Dendritic cell treated with granulocyte-macrophage colony-stimulating factor and Interleukin-4, amounts not matched to agents 40 ng/mL and 50 ng/mL, for 4 days (primary cell): ENCODE results near the gene GNPTG.

ENCODE experiments used
- H3K27ac Mint-ChIP-seq: one replicate; pipeline ENCODE4 v1.8.0; 2022; ENCODE audit warnings: mild to moderate bottlenecking, mixed read lengths
- H3K27me3 Mint-ChIP-seq: one replicate; pipeline ENCODE4 v1.8.0; 2022; ENCODE audit warnings: mild to moderate bottlenecking, mixed read lengths
- H3K36me3 Mint-ChIP-seq: one replicate; pipeline ENCODE4 v1.8.0; 2022; ENCODE audit warnings: low read depth, mixed read lengths
- H3K4me1 Mint-ChIP-seq: one replicate; pipeline ENCODE4 v1.8.0; 2022; ENCODE audit warnings: low read depth, mixed read lengths
- H3K4me3 Mint-ChIP-seq: one replicate; pipeline ENCODE4 v1.8.0; 2022; ENCODE audit warnings: mild to moderate bottlenecking, moderate library complexity, mixed read lengths
- H3K9me3 Mint-ChIP-seq: one replicate; pipeline ENCODE4 v1.8.0; 2022; ENCODE audit warnings: mixed read lengths
- intact Hi-C: fragments of 100-400 bp; cut with micrococcal nuclease; formaldehyde crosslinking; loops from one replicate; pipeline ENCODE4 v1.15.0; 2022

GNPTG gene

DNA sequence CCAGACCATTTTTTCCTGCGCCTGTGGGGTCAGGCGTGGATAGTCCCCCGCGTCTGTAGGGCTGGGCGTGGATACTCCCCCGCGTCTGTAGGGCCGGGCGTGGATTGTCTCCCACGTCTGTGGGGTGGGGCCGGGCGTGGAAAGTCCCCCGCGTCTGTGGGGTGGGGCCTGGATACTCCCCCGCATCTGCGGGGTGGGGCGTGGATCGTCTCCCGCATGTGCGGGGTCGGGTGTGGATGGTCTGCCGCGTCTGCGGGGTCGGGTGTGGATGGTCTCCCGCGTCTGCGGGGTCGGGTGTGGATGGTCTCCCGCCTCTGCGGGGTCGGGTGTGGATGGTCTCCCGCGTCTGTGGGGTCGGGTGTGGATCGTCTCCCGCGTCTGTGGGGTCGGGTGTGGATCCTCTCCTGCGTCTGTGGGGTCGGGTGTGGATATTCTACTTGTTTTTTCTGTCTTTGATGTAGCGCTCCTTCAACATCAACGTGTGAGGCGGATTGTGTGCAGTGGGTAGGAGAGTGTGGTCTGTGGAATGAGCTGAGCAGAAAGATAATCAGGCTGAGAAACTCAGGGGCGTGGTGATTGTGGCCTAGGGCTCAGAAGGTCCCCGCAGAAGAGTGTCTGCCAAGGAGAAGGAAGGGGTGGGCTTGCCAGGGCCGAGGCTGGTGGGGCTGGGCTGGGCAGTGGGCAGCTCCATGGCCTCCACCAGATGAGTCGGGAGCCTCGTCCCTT lies 3.2 kb downstream of the GNPTG start:
- Mint-ChIP-seq H3K27me3 (no peaks in the 10 kb centered on the region), H3K9me3 (no peaks in the 10 kb centered on the region), H3K36me3 (peaks cover 69% of the 10 kb centered on the region), H3K4me3 (no peak overlapping the region), H3K27ac (peak overlapping the region; percentile 1), H3K4me1 (peaks cover 73% of the 10 kb centered on the region)
- intact Hi-C loops = loop anchor here (5.0 kb wide), 1 partner anchor 43 kb away; no protein-coding TSS in a partner anchor

DNA sequence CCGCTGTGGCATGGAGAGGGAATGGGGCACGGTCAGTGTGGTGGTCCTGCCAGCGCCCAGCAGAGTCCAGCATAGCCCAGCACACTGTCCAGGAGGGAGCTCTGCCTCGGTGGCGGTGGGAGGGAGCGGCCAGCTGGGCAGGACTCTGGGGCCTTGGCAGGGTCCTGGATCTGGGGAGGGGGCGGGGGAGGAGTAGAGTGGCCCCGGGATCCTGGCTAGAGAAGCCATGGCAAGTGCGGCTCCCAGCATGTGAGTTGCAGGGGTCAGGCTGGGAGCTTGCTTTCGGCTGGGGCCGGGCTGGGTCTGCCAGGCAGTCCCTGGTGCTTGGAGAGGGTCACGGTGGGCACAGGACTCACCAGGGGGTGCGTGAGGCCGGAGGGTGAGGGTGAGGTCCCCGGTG lies 3.9 kb downstream of the GNPTG start:
- H3K4me1 Mint-ChIP-seq = peaks cover 67% of the 10 kb centered on the region
- intact Hi-C loops = no loop called here
- peaks cover 69% of the 10 kb centered on the region for H3K36me3 Mint-ChIP-seq
- H3K9me3 Mint-ChIP-seq = no peaks in the 10 kb centered on the region
- H3K27ac Mint-ChIP-seq = peak overlapping the region; percentile 45
- no peaks in the 10 kb centered on the region for H3K27me3 Mint-ChIP-seq
- no peak overlapping the region for H3K4me3 Mint-ChIP-seq

DNA sequence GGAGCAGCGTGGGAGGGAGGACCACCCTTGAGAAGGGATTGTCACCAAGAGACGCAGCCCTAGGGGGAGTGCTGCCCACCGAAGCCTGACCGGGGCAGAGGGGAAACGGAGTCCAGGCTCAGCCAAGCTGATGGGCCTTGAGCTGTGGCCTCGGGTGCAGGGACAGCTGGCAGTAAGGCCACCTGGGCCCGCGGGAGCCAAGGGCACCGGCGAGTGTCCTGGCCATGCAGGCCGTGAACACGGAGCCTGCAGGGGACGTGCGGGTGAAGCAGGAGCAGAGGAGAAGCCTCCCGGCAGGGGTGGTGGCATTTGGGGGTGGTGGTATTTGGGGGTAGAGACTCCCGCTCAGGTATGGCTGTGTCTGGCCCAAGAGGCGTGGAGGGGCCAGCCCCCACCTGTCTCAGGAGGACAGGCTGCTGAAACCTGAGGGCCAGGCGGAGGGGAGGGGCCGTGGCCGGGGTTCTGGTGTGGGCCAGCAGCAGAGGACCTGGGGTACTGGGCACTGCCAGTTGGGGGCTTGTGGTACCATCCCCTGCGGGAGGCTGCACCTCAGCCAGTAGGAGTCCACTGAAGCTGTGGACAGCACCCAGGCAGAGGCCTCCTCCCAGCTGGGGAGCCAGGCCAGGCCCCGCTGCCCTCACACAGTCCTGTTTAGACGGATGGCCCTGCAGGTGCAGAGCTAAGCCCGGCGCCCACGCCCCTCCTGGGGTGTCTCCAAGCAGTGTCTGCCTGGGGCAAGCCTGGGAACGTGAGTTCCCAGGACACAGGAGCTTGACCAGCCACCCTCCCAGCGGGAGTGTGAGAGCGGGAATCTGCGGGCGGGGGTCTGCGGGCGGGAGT lies 4.5 kb downstream of the GNPTG start:
- intact Hi-C loops = no loop called here
- peaks cover 63% of the 10 kb centered on the region for H3K4me1 Mint-ChIP-seq
- H3K27me3 Mint-ChIP-seq = no peaks in the 10 kb centered on the region
- H3K27ac Mint-ChIP-seq = peak overlapping the region; percentile 45
- peaks cover 76% of the 10 kb centered on the region for H3K36me3 Mint-ChIP-seq
- H3K4me3 Mint-ChIP-seq = no peak overlapping the region
- H3K9me3 Mint-ChIP-seq = no peaks in the 10 kb centered on the region

DNA sequence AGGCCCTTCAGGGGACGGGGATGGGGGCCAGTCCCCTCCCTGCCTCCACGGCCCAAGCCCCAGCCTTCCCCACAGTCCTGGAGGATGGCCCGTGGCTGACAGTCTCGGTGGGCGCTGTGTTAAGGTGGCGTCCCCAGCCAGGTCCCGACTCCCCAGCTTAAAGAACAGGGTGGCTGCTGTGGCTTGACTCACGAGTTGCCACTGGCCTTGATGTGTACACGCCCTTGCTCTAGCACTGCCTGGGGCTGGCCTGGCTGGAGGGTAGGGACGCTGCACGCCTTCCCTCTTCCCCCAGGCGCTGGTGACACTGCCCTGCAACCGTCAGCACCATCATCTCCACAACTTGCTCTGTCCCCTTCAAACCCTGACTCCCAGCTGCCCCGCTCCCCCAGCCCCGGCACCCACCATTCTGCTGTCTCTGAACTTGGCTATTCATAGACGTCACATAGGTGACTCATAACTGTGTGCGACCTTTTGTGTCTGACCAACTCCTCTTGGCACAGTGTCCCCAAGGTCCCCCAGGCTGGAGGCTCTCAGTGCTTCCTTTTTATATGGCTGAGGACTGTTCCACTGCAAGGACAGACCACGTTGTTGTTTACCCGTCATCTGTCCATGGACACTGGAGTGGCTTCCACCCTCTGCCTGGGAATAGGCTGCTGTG lies 6.3 kb downstream of the GNPTG start:
- intact Hi-C loops = no loop called here
- peaks cover 61% of the 10 kb centered on the region for H3K4me1 Mint-ChIP-seq

DNA sequence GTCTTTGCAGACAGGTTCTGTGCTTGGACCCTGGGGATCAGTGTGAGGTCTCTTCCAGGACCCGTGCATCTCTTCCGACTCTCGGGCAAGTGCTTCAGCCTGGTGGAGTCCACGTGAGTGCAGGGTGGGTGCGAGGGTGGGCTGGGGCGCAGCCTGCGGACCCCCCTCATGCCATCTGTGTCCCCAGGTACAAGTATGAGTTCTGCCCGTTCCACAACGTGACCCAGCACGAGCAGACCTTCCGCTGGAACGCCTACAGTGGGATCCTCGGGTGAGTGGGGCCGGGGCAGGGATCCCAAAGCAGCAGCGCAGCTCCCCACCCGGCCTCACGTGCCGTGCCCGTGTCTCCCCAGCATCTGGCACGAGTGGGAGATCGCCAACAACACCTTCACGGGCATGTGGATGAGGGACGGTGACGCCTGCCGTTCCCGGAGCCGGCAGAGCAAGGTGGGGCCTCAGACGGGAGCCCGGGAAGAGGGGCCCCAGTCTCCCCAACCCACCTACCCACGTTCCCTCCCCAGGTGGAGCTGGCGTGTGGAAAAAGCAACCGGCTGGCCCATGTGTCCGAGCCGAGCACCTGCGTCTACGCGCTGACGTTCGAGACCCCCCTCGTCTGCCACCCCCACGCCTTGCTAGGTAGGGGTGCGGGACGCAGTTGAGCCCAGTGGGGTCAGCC lies 10.1 kb downstream of the GNPTG start:
- no peak overlapping the region for H3K27ac Mint-ChIP-seq
- H3K4me1 Mint-ChIP-seq = peaks cover 24% of the 10 kb centered on the region
- no peaks in the 10 kb centered on the region for H3K27me3 Mint-ChIP-seq
- peaks cover 92% of the 10 kb centered on the region for H3K36me3 Mint-ChIP-seq
- intact Hi-C loops = loop anchor here (10.0 kb wide), 1 partner anchor 53 kb away; the partner anchor contains the start of gene UNKL
- no peaks in the 10 kb centered on the region for H3K9me3 Mint-ChIP-seq
- H3K4me3 Mint-ChIP-seq = no peak overlapping the region

More for the DNA sequence above, 6.3 kb downstream of the GNPTG start:
- Mint-ChIP-seq H3K9me3 (no peaks in the 10 kb centered on the region), H3K4me3 (no peak overlapping the region), H3K36me3 (peaks cover 87% of the 10 kb centered on the region), H3K27me3 (no peaks in the 10 kb centered on the region), H3K27ac (no peak overlapping the region)

DNA sequence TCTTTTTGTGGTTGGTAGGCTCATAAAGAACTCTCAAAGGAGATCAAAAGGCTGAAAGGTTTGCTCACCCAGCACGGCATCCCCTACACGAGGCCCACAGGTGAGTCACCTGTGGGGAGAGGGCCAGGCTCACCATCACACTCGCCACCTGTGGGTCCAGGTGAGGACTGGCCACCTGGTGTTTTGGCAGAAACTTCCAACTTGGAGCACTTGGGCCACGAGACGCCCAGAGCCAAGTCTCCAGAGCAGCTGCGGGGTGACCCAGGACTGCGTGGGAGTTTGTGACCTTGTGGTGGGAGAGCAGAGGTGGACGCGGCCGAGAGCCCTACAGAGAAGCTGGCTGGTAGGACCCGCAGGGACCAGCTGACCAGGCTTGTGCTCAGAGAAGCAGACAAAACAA lies 11.1 kb downstream of the GNPTG start:
- intact Hi-C loops = loop anchor here (10.0 kb wide), 1 partner anchor 52 kb away; the partner anchor contains the start of gene UNKL
- Mint-ChIP-seq H3K27ac (no peak overlapping the region), H3K9me3 (no peaks in the 10 kb centered on the region), H3K36me3 (peaks cover 97% of the 10 kb centered on the region), H3K27me3 (no peaks in the 10 kb centered on the region), H3K4me1 (peaks cover 17% of the 10 kb centered on the region), H3K4me3 (no peak overlapping the region)

DNA sequence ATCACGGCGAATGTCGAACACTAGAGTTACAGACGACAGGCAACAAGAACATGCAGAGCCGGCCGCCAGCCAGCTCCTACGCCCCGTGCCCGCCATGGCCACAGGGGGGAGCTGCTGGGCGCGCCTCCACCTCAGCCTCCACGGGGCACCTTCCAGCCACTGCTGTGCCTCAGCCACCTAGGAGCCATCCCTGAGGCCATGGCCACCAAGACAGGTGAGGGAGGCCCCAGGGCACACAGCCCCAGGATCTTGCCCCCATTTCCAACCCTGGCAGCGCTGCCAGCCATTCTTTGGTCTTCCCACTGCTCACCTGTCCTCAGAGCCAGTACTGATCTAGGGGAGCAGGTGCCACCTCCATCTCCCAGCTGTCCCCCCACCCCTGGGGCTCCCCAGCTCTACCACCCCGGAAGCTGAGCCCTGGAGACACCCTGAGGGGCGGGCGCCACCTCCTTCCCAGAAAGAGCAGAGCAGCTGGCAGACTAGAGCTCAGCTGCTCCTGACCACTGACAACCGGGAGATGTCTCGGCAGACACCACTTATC lies 11.8 kb downstream of the GNPTG start:
- Mint-ChIP-seq H3K9me3 (no peaks in the 10 kb centered on the region), H3K4me1 (peaks cover 12% of the 10 kb centered on the region), H3K4me3 (no peak overlapping the region), H3K27me3 (no peaks in the 10 kb centered on the region), H3K36me3 (peaks cover 99% of the 10 kb centered on the region), H3K27ac (no peak overlapping the region)
- intact Hi-C loops = loop anchor here (10.0 kb wide), 1 partner anchor 51 kb away; the partner anchor contains the start of gene UNKL

DNA sequence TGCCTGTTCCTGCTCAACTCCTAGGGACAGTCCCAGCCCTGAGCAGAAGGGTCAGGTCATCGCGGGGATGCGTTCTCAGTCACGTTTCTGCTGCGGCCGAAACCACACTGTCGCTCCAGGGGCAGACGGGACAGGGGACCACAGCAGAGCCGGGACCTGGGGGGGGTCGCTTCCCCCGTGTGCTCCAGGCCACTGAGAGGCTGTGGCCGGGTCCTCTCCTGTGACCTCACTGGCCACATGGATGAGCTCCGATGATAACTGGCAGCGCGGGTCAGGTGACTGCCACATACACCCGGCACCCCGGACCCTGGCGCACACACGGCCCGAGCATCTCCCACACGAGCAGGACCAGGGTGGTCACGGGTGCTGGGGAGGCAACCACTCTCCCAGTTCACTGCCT lies 12.8 kb downstream of the GNPTG start:
- Mint-ChIP-seq H3K4me1 (peaks cover 5% of the 10 kb centered on the region), H3K36me3 (peaks cover 100% of the 10 kb centered on the region), H3K27ac (no peak overlapping the region)

DNA sequence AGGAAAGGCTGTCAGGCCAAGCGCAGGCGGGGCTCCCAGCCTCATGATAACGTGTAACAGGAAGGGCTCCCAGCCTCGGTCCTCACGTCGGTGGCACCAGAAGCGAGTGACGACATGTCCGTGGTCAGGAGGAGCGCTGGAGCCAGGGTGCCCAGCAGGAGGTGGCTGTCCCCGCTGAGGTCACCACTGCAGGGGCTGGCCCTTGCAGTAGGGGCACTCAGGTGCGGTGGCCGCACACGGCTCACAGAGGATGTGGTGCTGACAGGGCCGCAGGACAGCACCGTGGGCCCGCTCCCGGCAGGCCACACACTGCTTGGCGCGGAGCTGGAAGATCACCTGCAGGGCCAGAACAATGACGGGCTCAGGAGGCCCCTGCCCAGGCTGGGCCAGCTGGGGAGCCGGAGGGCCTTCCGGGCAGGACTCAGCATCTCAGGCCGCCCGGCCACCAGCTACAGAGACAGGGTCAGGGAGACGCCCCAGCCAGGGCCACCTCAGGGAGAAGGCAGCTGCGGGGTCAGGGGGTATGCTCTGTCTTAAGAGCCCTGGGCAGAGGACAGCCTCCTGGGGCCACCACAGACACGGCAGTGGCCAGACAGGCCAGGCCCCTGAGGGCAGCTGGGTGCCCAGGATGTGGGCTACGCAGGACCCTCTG lies 14.5 kb downstream of the GNPTG start:
- H3K9me3 Mint-ChIP-seq = no peaks in the 10 kb centered on the region
- H3K36me3 Mint-ChIP-seq = peaks cover 100% of the 10 kb centered on the region
- no peak overlapping the region for H3K4me3 Mint-ChIP-seq
- H3K4me1 Mint-ChIP-seq = peaks cover 5% of the 10 kb centered on the region
- no peak overlapping the region for H3K27ac Mint-ChIP-seq
- no peaks in the 10 kb centered on the region for H3K27me3 Mint-ChIP-seq
- intact Hi-C loops = loop anchor here (10.0 kb wide), 1 partner anchor 49 kb away; the partner anchor contains the start of gene UNKL

More for the DNA sequence above, 12.8 kb downstream of the GNPTG start:
- Mint-ChIP-seq H3K27me3 (no peaks in the 10 kb centered on the region), H3K4me3 (no peak overlapping the region), H3K9me3 (no peaks in the 10 kb centered on the region)
- intact Hi-C loops = loop anchor here (10.0 kb wide), 1 partner anchor 50 kb away; the partner anchor contains the start of gene UNKL

DNA sequence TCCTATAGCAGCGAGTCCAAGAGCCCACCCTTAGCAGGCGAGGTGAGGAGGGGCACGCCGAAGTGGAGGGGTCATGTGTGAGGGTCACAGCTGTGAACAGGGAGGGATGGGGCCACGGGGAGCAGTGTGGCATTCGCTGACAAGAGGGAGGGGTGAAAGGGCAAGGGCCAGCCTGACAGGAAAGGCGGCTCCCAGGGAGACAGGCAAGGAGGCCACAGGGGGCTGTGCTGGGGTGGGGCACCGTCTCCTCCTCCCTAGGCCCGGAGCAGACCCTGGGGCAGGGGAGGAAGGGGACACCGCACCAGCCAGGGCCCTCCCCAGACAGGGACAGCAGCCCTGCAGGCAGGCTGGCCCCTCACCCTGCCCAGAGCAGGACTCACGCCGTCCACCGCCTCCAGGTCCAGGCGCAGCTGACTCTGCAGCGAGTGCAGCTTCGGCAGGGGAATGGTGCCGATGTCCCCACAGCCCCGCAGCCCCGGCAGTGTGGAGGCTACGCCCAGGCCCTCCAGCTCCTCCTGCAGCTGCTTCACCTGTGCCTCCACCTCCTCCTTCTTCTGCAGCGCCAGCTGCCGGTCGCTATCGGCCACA lies 15.1 kb downstream of the GNPTG start:
- no peaks in the 10 kb centered on the region for H3K9me3 Mint-ChIP-seq
- H3K27ac Mint-ChIP-seq = no peak overlapping the region
- intact Hi-C loops = loop anchor here (10.0 kb wide), 1 partner anchor 48 kb away; the partner anchor contains the start of gene UNKL
- no peak overlapping the region for H3K4me3 Mint-ChIP-seq
- peaks cover 100% of the 10 kb centered on the region for H3K36me3 Mint-ChIP-seq
- no peaks in the 10 kb centered on the region for H3K27me3 Mint-ChIP-seq
- peaks cover 5% of the 10 kb centered on the region for H3K4me1 Mint-ChIP-seq

DNA sequence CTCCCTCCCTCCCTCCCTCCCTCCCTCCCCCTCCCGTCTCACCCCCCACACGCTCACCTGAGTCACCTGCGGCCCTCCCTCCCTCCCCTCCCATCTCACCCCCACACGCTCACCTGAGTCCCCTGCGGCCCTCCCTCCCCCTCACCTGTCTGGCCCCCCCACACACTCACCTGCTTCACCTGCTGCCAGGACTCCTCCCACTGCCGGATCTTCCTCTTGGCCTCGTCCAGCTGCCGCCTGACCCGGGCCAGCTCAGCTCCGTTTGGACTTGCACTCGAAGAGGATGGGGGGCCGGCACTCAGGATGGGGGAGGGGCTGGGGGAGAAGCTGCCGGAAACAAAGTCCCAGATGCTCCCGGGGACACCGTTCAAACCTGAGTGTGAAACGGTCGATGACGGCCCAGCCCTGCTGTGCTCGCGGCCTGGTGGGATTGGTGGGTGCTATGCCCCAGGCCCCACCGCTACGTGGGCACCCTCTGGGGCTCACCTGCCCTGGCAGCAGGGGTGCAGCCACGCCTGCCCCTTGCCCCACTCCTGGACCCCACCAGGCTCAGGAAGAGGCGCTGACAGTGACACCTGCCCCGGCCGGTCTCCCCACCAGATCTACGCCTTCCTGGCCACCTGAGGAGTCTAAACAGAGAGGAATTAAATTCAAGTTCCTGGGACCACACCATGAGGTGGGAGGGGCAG lies 15.9 kb downstream of the GNPTG start:
- intact Hi-C loops = loop anchor here (10.0 kb wide), 1 partner anchor 47 kb away; the partner anchor contains the start of gene UNKL
- Mint-ChIP-seq H3K9me3 (no peaks in the 10 kb centered on the region), H3K27me3 (no peaks in the 10 kb centered on the region), H3K27ac (no peak overlapping the region), H3K36me3 (peaks cover 100% of the 10 kb centered on the region), H3K4me3 (no peak overlapping the region), H3K4me1 (peaks cover 5% of the 10 kb centered on the region)
